NCI-H82 treated with DMSO at 0.1 percent for 48 hours (cell line): Measurements from ENCODE around the gene P3H4.

Source experiments
- DNase-seq: peaks from one replicate; lab custom pipeline; 2025; ENCODE audit not compliant: unreplicated experiment; lab: John Stamatoyannopoulos, UW

Gene P3H4

GRCh38 chr17:41772586-41773189 is 39.1 kb downstream of the P3H4 start:
- DNase-seq, result no peak

GRCh38 chr17:41772218-41772585 is 39.5 kb downstream of the P3H4 start:
- no peak for DNase-seq

GRCh38 chr17:41771389-41772206 is 40.2 kb downstream of the P3H4 start:
- DNase-seq, result no peak

GRCh38 chr17:41769985-41770384 is 41.8 kb downstream of the P3H4 start:
- DNase-seq, result no peak

GRCh38 chr17:41769346-41769862 is 42.3 kb downstream of the P3H4 start:
- DNase-seq, result no peak

GRCh38 chr17:41768682-41769288 is 43.0 kb downstream of the P3H4 start:
- no peak for DNase-seq

GRCh38 chr17:41767324-41768042 is 44.3 kb downstream of the P3H4 start:
- DNase-seq, result no peak

- no peak for DNase-seq
These were observed 45.6 kb downstream of the P3H4 start for GRCh38 chr17:41766135-41766534.

- DNase-seq, result no peak
These were observed 48.4 kb downstream of the P3H4 start for GRCh38 chr17:41763327-41763726.

GRCh38 chr17:41762841-41763240 is 48.9 kb downstream of the P3H4 start:
- no peak for DNase-seq

GRCh38 chr17:41762391-41762790 is 49.4 kb downstream of the P3H4 start:
- DNase-seq, result no peak

- no peak for DNase-seq
These were observed 50.9 kb downstream of the P3H4 start for GRCh38 chr17:41760878-41761277.

- DNase-seq, result no peak
These were observed 53.1 kb downstream of the P3H4 start for GRCh38 chr17:41758601-41759000.

- no peak for DNase-seq
These were observed 57.7 kb downstream of the P3H4 start for GRCh38 chr17:41754066-41754465.
